Stimulated activated CD4-positive, alpha-beta T cell treated with anti-CD3 and anti-CD28 coated beads, Interleukin-12 subunit alpha, Interleukin-12 subunit beta, amount 100 ng/mL, for 48 hours (primary cell): ENCODE measurements around the gene DERL2.

Source experiments
- DNase-seq, 3 donors: peaks; one replicate each; pipeline ENCODE4 v3.0.0-alpha.2; 2020; ENCODE audit warnings: low read depth in 2 of 3, low spot score in 1 of 3

DERL2 gene

DNA sequence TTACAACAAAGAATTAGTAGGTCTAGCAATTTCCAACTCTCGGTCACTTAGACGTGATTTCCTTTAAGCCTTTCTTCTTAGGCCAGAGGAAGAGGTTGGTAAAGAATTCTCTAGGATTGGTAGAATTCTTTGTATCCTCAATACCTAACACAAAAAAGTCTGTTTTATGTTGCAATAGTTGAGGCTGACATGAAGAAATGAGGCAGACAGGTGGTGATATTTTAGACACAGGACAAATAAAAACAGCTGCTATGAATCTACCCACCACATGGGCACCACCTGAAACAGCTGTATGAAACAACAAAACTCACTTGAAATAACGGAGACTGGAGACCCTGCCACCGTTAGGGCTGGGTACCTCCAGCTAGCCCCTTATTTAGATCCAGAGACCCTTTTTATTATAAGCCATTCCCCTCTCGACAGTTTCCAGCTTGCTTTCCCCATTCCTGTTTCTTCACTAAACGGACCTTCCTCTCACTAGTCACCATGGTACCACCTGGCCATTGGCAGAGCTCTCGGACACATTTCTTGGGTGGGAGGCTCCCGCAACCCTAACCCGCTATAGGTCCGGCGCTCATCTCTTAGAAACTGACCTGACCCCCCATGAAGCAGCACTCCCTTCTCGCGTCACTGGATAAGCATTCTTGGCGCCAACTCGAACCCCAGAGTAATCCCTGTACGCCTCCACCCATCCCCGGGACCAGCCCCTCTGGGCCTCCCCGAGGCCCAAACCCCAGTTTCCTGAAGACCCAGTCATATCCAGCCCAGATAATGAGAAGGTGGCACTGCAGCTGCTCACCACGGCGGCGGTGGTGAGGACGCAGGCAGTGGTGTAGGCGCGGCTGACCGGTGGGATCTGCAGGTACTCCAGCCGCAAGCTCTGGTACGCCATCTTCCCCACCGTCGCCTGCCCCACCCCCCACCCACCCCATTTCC is at the start of gene DERL2:
Gene DERL2, minus strand, starts transcription at position 909 of the 936 bp plus-strand sequence. Its CDS starts 17 bp downstream, at position 892.
- DNase-seq: no peak

DNA sequence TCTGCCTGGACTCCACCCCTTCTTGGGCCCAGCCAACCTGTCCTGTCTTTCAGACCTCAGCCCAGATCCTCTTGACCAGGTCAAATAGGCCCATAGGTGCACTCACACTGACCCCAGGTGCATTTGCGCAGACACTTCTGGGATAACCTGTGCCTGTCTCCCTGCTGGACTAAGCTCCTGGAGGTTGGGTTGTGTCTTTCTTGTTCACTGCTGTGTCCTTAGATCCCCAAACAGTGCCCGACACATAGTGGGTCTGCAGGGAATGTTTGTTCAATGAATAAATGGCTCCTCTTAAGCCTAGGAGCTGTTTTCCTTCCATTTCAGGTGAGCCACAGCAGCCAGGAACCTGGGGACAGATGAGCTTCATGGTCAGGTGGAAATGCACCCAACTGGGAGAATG is 49.5 kb upstream of the DERL2 start:
- no peak for DNase-seq

DNA sequence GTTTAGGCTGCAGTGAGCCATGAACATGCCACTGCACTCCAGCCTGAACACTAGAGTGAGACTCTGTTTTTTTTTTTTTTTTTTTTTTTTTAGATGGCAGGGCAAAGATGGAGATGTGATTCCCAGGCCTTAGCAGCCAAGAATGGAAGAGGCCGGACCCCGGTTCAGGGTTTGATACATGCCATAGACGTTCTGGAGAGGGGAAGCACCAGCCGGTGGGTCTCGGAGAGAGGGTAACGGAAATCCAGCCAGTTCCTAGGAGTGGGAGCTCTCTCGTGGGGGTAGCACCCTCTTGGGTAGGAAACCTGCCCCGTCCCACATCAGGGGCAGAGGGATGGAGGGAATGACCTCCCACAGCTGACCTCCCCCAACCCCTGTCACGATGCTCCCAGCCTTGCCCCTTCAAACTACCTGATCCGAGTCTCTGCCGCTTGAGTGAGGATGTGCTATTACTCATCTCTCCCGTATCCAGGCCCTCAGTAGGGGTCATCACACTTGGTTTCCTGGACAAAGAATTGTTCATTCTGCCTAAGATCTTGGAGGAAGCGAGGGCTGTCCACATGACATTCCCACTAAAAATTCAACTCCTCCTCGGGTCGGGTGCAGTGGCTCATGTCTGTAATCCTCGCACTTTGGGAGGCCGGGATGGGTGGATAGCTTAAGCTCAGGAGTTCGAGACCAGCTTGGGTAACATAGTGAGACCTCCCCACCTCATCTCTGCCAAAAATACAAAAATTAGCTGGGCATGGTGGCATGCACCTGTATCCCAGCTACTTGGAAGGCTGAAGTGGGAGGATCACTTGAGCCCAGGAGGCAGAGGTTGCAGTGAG is 47.7 kb upstream of the DERL2 start:
- DNase-seq: no peak

DNA sequence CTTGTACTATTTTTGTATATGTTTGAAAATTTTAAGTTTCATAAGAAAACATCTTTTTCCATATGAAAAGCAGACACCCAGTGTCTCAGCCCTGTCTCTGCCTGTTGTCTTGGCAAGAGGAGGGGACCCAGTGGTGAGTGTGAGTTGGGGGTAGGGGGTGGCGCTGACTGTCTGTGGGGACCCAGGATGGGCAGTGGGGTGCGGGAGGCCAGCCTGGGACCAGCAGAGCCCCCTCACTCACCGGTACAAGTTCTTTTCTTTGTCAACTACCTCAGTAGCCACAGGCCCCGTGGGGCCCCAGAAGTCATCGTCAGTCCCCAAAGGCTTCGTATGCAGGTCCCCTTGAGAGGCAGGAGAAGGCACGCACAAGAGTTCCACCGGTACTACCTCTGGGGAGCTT is 46.6 kb upstream of the DERL2 start:
- DNase-seq: no peak

DNA sequence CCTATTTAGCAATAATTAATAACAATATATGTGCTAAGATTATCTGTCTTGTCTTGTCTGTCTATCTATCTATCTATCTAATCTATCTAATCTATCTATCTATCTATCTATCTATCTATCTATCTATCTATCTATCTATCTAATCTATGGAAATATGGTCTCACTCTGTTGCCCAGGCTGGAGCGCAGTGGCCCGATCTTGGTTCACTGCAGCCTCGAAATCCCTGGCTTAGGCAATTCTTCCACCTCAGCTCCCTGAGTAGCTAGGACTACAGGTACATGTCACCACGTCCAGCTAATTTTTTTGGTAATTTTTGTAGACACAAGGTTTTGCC is 45.1 kb upstream of the DERL2 start:
- no peak for DNase-seq

DNA sequence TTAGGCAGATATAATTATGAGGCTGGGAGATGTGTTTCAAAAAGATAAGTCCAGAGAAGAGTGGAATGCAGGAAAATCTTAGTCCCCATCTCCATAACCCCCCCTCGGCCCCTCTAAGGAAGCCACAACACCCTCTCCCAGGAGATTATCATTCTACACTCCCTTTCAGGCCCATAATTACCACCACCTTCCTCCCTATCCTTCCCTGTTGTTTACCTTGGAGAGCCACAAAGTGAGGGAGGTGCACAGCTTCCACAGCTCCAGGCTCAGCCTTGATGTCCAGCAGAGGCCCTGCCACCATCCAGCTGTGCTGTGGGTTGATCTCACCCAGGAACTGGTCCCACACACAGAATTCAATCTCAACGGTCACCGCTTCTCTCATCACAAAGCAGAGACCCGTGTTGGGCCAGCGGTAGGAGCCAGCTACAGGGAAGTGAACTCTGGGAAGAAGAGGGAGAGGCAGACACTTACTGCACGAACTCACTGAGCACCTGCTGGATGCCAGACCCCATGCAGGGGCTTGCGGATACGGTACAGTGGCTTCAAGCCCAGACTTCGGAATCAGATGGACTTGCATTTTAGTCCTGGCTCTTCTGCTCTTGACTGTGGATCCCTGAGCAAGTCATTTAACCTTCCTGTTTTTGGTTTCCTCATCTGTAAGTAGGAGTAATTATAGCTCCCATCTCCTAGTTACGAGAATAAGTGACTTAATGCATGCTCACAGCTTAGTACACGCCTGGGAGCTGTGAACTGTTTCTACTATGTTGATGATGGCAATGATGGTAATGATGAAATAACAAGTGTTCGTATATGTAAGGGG is 44.5 kb upstream of the DERL2 start:
- DNase-seq: no peak

GRCh38 chr17:5527601-5528250 is 41.7 kb upstream of the DERL2 start:
- DNase-seq: no peak

- peak; percentile 60 to 70 (median 61) for DNase-seq
Measured at GRCh38 chr17:5526821-5527598, 41.0 kb upstream of the DERL2 start.

DNA sequence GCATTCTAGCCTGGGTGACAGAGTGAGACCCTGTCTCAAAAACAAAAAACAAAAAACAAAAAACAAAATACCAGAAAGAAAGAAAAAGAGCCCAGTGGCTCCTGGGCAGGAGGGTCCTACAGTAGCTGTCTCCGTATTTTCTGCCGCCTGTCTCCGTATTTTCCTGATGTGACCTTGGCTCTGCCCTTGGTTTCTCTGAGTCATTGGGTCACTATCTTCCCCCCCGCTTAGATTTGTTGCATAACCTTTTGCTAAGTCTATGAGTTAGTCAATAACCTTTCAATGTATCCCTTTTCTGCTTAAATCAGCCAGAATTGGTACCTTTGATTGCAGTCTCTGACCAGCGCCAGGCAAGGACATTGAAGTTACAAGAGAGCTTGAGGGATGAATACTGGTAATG is 37.3 kb upstream of the DERL2 start:
- no peak for DNase-seq

DNA sequence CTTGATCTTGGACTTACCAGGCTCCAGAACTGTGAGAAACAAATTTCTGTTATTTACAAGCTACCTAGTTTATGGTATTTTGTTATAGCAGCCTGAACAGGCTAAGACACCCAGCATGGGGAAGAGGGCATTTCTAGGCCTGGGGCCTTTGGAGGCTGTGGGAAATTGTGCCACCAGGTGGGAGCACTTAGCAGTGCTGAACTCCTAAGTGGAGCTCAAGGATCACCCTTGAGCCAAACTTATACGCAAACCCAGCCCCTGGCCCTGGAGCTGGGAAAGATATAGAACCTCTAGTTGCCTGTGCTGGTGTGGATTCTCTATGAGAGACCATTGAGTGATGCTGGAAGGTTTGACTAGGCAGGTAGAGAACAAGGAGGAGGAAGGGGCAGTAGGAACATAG is 36.5 kb upstream of the DERL2 start:
- DNase-seq: no peak

GRCh38 chr17:5516060-5516792 is 30.2 kb upstream of the DERL2 start:
- no peak for DNase-seq

- DNase-seq: no peak
Measured at GRCh38 chr17:5514976-5515375, 29.0 kb upstream of the DERL2 start.

GRCh38 chr17:5513628-5514027 is 27.6 kb upstream of the DERL2 start:
- no peak for DNase-seq

- no peak for DNase-seq
Measured at GRCh38 chr17:5511401-5512225, 25.6 kb upstream of the DERL2 start.

GRCh38 chr17:5510771-5511170 is 24.8 kb upstream of the DERL2 start:
- no peak for DNase-seq

DNA sequence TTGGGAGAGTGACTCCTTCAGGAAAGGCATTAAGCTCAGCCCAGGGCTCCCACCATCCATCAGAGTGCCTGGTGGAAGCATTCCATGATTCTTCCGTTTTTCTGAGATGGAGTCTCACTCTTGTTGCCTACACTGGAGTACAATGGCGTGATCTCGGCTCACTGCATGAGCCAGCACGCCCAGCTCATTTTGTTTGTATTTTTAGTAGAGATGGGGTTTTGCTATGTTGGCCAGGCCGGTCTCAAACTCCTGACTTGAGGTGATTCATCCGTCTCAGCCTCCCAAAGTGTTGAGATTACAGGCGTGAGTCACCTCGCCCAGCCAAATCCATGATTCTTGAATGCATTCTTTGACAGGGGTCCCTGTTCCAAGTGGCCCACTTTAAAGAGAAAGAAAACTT is 23.5 kb upstream of the DERL2 start:
- no peak for DNase-seq

DNA sequence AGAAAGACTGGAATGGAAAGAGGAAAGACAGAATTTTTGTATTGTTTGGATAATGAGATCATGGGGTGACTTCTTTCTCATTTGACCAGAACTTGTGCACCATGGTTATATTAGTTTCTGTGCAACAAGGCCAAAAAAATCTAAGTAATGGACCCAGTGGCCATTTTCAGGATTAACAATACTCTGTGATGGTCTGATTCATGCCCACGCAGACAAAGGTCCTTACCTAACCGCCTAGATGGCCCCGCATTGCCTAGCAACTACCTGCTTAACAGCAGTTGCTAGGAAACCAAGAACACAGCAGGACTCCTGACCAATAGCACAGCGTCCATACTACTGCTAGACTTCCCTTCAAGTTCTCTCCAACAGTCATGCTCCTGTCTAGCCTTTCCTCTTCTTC is 22.8 kb upstream of the DERL2 start:
- no peak for DNase-seq

GRCh38 chr17:5506307-5506706 is 20.3 kb upstream of the DERL2 start:
- no peak for DNase-seq

DNA sequence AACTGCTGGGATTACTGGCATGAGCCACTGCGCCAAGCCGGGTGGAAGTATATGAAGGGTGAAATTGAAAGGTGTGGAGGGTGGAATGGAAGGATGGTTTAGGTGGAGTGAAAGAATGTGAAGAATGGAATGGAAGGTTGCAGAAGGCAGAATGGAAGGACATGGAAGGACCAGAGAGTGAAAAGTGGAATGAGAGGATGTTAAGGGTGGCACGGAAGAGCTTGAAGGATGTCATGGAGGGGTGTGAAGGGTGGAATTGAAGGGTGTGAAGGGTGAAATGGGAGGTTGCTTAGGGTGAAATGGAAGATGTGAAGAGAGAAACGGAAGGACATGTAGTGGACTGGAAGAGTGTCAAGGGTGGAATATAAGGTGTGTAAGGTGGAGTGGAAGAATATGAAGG is 16.6 kb upstream of the DERL2 start:
- DNase-seq: no peak
